PC-3 (cell line): Measurements from ENCODE around the gene MAP2K2. TPM values are rescaled to one million over a fixed set of nuclear protein-coding genes. Genes with fewer than 3 reads are reported as not detected.

Experiments
- ATAC-seq: fragments of 200-7000 bp; cut with Tn5 transposase; 2 replicates; pipeline ENCODE4 v1.9.1; 2020; ENCODE audit warnings: mild to moderate bottlenecking, moderate library complexity
- BruUV-seq: library from RNA; stranded (reverse); fragments of 400-500 nt; replicated peaks from 2 replicates; lab custom pipeline; 2021; lab: Mats Ljungman, UMichigan
- CTCF ChIA-PET: fragments of 300-600 bp; sonication (Branson Sonifier 250); formaldehyde crosslinking; loops from one replicate; lab custom pipeline; 2022; ENCODE audit warnings: antibody characterized with exemption; lab: Charles Lee
- POLR2A ChIA-PET: fragments of 300-600 bp; sonication (Branson Sonifier 250); formaldehyde crosslinking; loops from one replicate; lab custom pipeline; 2022; ENCODE audit warnings: antibody characterized with exemption; ENCODE audit not compliant: unreplicated experiment; lab: Charles Lee
- DNase-seq: peaks from one replicate; pipeline ENCODE4 v3.0.0-alpha.2; 2015
- H2AFZ ChIP-seq: fragments of 300-600 bp; sonication (generic); 2 replicates; pipeline ENCODE4 v1.6.0; 2016; ENCODE audit warnings: antibody characterized with exemption, low read length
- H3F3A ChIP-seq: fragments of 300-600 bp; sonication (generic); one replicate; pipeline ENCODE4 v1.6.0; 2017; ENCODE audit warnings: antibody characterized with exemption, low read length, control low read depth, mild to moderate bottlenecking; ENCODE audit not compliant: unreplicated experiment
- H3K27ac ChIP-seq: fragments of 300-600 bp; sonication (generic); 2 replicates; pipeline ENCODE4 v1.5.1; 2016; ENCODE audit warnings: mild to moderate bottlenecking, low read length
- H3K27me3 ChIP-seq: fragments of 300-600 bp; sonication (generic); 2 replicates; pipeline ENCODE4 v1.6.1; 2016; ENCODE audit warnings: low read length, mixed read lengths
- H3K36me3 ChIP-seq: fragments of 300-600 bp; sonication (generic); 2 replicates; pipeline ENCODE4 v1.6.1; 2016; ENCODE audit warnings: low read depth, mixed run types, low read length, mixed read lengths
- H3K4me1 ChIP-seq: fragments of 300-600 bp; sonication (generic); 2 replicates; pipeline ENCODE4 v1.5.1; 2016; ENCODE audit warnings: low read length; ENCODE audit not compliant: insufficient read depth
- H3K4me2 ChIP-seq: fragments of 300-600 bp; sonication (generic); 2 replicates; pipeline ENCODE4 v1.6.0; 2016; ENCODE audit warnings: low read length
- H3K4me3 ChIP-seq: fragments of 300-600 bp; sonication (generic); 2 replicates; pipeline ENCODE4 v1.5.1; 2016; ENCODE audit warnings: mild to moderate bottlenecking, low read length, mixed read lengths
- H3K79me2 ChIP-seq: fragments of 300-600 bp; sonication (generic); 2 replicates; pipeline ENCODE4 v1.6.1; 2017; ENCODE audit warnings: low read length, mixed read lengths
- H3K9ac ChIP-seq: fragments of 300-600 bp; sonication (generic); 2 replicates; pipeline ENCODE4 v1.6.0; 2016; ENCODE audit warnings: mild to moderate bottlenecking, low read length
- H3K9me2 ChIP-seq: fragments of 300-600 bp; sonication (generic); replicated peaks from 2 replicates; pipeline ENCODE4 v1.6.1; 2016; ENCODE audit warnings: mixed run types, low read length, mixed read lengths
- H3K9me3 ChIP-seq: fragments of 300-600 bp; sonication (generic); 2 replicates; pipeline ENCODE4 v1.6.1; 2016; ENCODE audit warnings: low read length, mixed read lengths
- H4K20me1 ChIP-seq: fragments of 300-600 bp; sonication (generic); 2 replicates; pipeline ENCODE4 v1.6.1; 2016; ENCODE audit warnings: low read length, mixed read lengths
- CTCF ChIP-seq: fragments of 300-600 bp; sonication (generic); conservative IDR thresholded peaks from 2 replicates; pipeline ENCODE4 v1.5.1; 2017; ENCODE audit warnings: antibody characterized with exemption, low read depth, mild to moderate bottlenecking, low read length
- EZH2 ChIP-seq: fragments of 300-600 bp; sonication (generic); IDR thresholded peaks from one replicate; pipeline ENCODE4 v1.6.1; 2017; ENCODE audit warnings: antibody characterized with exemption, mild to moderate bottlenecking, low read length; ENCODE audit not compliant: unreplicated experiment
- EZH2phosphoT487 ChIP-seq: fragments of 300-600 bp; sonication (generic); IDR thresholded peaks from 2 replicates; pipeline ENCODE4 v1.6.1; 2018; ENCODE audit warnings: mild to moderate bottlenecking, antibody characterized with exemption, low read length, borderline replicate concordance
- intact Hi-C: fragments of 100-400 bp; cut with micrococcal nuclease; formaldehyde crosslinking; loops from 2 replicates; pipeline ENCODE4 v1.9.0; 2023
- total RNA-seq: library from RNA; depleted of rRNA; stranded (reverse); fragments of >200 nt; gene quantifications from 2 replicates; pipeline ENCODE4 v1.2.3, GENCODE V29; 2014

The MAP2K2 gene
- total RNA-seq, 1 experiment from 2014 or later: 229 TPM

GRCh38 chr19:4090356-4091220, 33.3 kb downstream of the MAP2K2 start:
- no peaks in the 10 kb centered on the region for H3K4me1 ChIP-seq
- no peaks in the 10 kb centered on the region for H3K9me3 ChIP-seq
- H3K27me3 ChIP-seq: no peaks in the 10 kb centered on the region
- TF ChIP-seq EZH2phosphoT487 (no peak), EZH2 (no peak), CTCF (no peak)
- no peak overlapping the region for H3K4me3 ChIP-seq
- H3K36me3 ChIP-seq: no peaks in the 10 kb centered on the region; the same call in 1 of the 2 replicates
- H2AFZ ChIP-seq: no peak overlapping the region
- H3K4me2 ChIP-seq: no peak overlapping the region
- H3K9me2 ChIP-seq: no peaks in the 10 kb centered on the region
- no peak overlapping the region for H3K9ac ChIP-seq
- POLR2A ChIA-PET: no interaction called here
- H3K79me2 ChIP-seq: no peaks in the 10 kb centered on the region
- ATAC-seq: no peak
- no peak for DNase-seq
- no peaks in the 10 kb centered on the region for H3F3A ChIP-seq
- no peak overlapping the region for H3K27ac ChIP-seq
- CTCF ChIA-PET: interaction anchor here (0.6 kb wide), 1 partner anchor 335 kb away, joined by 9 read pairs; no protein-coding TSS in a partner anchor
- intact Hi-C loops: no loop called here
- no TSS peak for BruUV-seq
- no peaks in the 10 kb centered on the region for H4K20me1 ChIP-seq

GRCh38 chr19:4089946-4090345, 34.0 kb downstream of the MAP2K2 start:
- no peaks in the 10 kb centered on the region for H4K20me1 ChIP-seq

More at GRCh38 chr19:4089946-4090345, 34.0 kb downstream of the MAP2K2 start:
- no peaks in the 10 kb centered on the region for H3K9me3 ChIP-seq
- no TSS peak for BruUV-seq
- H3K4me3 ChIP-seq: no peak overlapping the region
- POLR2A ChIA-PET: no interaction called here
- H3K27me3 ChIP-seq: no peaks in the 10 kb centered on the region
- no peaks in the 10 kb centered on the region; the same call in 1 of the 2 replicates for H3K36me3 ChIP-seq
- no peak overlapping the region for H3K27ac ChIP-seq
- TF ChIP-seq CTCF (no peak), EZH2 (no peak), EZH2phosphoT487 (no peak)
- no peak overlapping the region for H2AFZ ChIP-seq
- no peak overlapping the region for H3K4me2 ChIP-seq
- ATAC-seq (no peak), DNase-seq (no peak)
- CTCF ChIA-PET: interaction anchor here (0.6 kb wide), 1 partner anchor 334 kb away, joined by 9 read pairs; no protein-coding TSS in a partner anchor
- no peaks in the 10 kb centered on the region for H3F3A ChIP-seq
- H3K79me2 ChIP-seq: no peaks in the 10 kb centered on the region
- H3K4me1 ChIP-seq: no peaks in the 10 kb centered on the region
- H3K9ac ChIP-seq: no peak overlapping the region
- intact Hi-C loops: no loop called here
- no peaks in the 10 kb centered on the region for H3K9me2 ChIP-seq
